ENCODE measurements around the gene STARD5. TPM values are rescaled to one million over a fixed set of nuclear protein-coding genes. Genes with fewer than 3 reads are reported as not detected.

Gene STARD5
- total and polyA plus RNA-seq, 10 donors, result 6.4 to 18.9 (median 10.9) TPM

- no peaks in the 10 kb centered on the region for H3K36me3 ChIP-seq
- intact Hi-C loops (cut with DNase I; ENCODE audit: low total_unique reads), result no loop called here
- H3K27ac ChIP-seq, result peak overlapping the region in 6 of 8 donors; percentile 30 to 88 (median 64)
- 86 to 99% (median 93%) methylated on average over 3 of the region's 3 CpGs for WGBS, 5 donors
- no peak for DNase-seq
- no peak overlapping the region for H3K4me3 ChIP-seq
- H3K4me1 ChIP-seq, result peaks cover 28 to 94% (median 62%) of the 10 kb centered on the region in 6 donors
- no peaks in the 10 kb centered on the region for H3K9me3 ChIP-seq
- no peaks in the 10 kb centered on the region for H3K27me3 ChIP-seq (replicated peaks in 1 of 7)
- TF ChIP-seq, protein P1, sequence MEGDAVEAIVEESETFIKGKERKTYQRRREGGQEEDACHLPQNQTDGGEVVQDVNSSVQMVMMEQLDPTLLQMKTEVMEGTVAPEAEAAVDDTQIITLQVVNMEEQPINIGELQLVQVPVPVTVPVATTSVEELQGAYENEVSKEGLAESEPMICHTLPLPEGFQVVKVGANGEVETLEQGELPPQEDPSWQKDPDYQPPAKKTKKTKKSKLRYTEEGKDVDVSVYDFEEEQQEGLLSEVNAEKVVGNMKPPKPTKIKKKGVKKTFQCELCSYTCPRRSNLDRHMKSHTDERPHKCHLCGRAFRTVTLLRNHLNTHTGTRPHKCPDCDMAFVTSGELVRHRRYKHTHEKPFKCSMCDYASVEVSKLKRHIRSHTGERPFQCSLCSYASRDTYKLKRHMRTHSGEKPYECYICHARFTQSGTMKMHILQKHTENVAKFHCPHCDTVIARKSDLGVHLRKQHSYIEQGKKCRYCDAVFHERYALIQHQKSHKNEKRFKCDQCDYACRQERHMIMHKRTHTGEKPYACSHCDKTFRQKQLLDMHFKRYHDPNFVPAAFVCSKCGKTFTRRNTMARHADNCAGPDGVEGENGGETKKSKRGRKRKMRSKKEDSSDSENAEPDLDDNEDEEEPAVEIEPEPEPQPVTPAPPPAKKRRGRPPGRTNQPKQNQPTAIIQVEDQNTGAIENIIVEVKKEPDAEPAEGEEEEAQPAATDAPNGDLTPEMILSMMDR (IDR thresholded peaks at IDR 0.05 in 8 of 11, conservative IDR thresholded peaks at IDR 0.05 in 3 of 11), result no peak
- no peak for TF ChIP-seq POLR2A (IDR thresholded peaks at IDR 0.05)
- TF ChIP-seq POLR2AphosphoS5 (IDR thresholded peaks at IDR 0.05), result no peak
Measured at GRCh38 chr15:81288040-81288439, 35.9 kb downstream of the STARD5 start.

- H3K4me1 ChIP-seq, result peaks cover 28 to 80% (median 49%) of the 10 kb centered on the region in 6 donors
- DNase-seq, result no peak
- no peaks in the 10 kb centered on the region for H3K27me3 ChIP-seq (replicated peaks in 1 of 7)
- peak overlapping the region in 1 of 8 donors; percentile 24 for H3K4me3 ChIP-seq
- H3K9me3 ChIP-seq, result no peaks in the 10 kb centered on the region
- intact Hi-C loops (cut with DNase I; ENCODE audit: low total_unique reads), result no loop called here
- TF ChIP-seq, protein P1 (IDR thresholded peaks at IDR 0.05 in 8 of 11, conservative IDR thresholded peaks at IDR 0.05 in 3 of 11), result peak in 1 of 11 experiments; percentile 13
- TF ChIP-seq POLR2A (IDR thresholded peaks at IDR 0.05) (no peak), POLR2AphosphoS5 (IDR thresholded peaks at IDR 0.05) (no peak)
- peak overlapping the region; percentile 58 to 88 (median 74) for H3K27ac ChIP-seq
- 7 to 26% (median 19%) methylated on average over 2 of the region's 2 CpGs for WGBS, 5 donors
- H3K36me3 ChIP-seq, result no peaks in the 10 kb centered on the region
Measured at GRCh38 chr15:81286621-81287121, 37.3 kb downstream of the STARD5 start.

- no peak for DNase-seq
- intact Hi-C loops (cut with DNase I; ENCODE audit: low total_unique reads), result no loop called here
- H3K27ac ChIP-seq, result peak overlapping the region; percentile 30 to 88 (median 74)
- TF ChIP-seq POLR2A (IDR thresholded peaks at IDR 0.05), result no peak
- TF ChIP-seq POLR2AphosphoS5 (IDR thresholded peaks at IDR 0.05), result no peak
- TF ChIP-seq, protein P1 (IDR thresholded peaks at IDR 0.05 in 8 of 11, conservative IDR thresholded peaks at IDR 0.05 in 3 of 11), result no peak
- peaks cover 22 to 71% (median 49%) of the 10 kb centered on the region in 6 donors for H3K4me1 ChIP-seq
- WGBS, 5 donors, result 83 to 90% (median 88%) methylated on average over 6 of the region's 6 CpGs
- H3K36me3 ChIP-seq, result no peaks in the 10 kb centered on the region
- no peaks in the 10 kb centered on the region for H3K27me3 ChIP-seq (replicated peaks in 1 of 7)
- H3K4me3 ChIP-seq, result no peak overlapping the region
- no peaks in the 10 kb centered on the region for H3K9me3 ChIP-seq
Measured at GRCh38 chr15:81285461-81285860, 38.5 kb downstream of the STARD5 start.

- peak overlapping the region; percentile 10 to 88 (median 74) for H3K27ac ChIP-seq
- H3K9me3 ChIP-seq, result no peaks in the 10 kb centered on the region
- H3K27me3 ChIP-seq (replicated peaks in 1 of 7), result no peaks in the 10 kb centered on the region
- intact Hi-C loops (cut with DNase I; ENCODE audit: low total_unique reads), result no loop called here
- DNase-seq, result no peak
- peaks cover 22 to 72% (median 56%) of the 10 kb centered on the region in 6 donors for H3K4me1 ChIP-seq
- H3K36me3 ChIP-seq, result no peaks in the 10 kb centered on the region
- 44 to 56% (median 54%) methylated on average over 5 of the region's 5 CpGs for WGBS, 5 donors
- no peak overlapping the region for H3K4me3 ChIP-seq
- TF ChIP-seq POLR2A (IDR thresholded peaks at IDR 0.05), result no peak
- TF ChIP-seq POLR2AphosphoS5 (IDR thresholded peaks at IDR 0.05), result peak in 1 of 3 donors; percentile 44
- TF ChIP-seq, protein P1 (IDR thresholded peaks at IDR 0.05 in 8 of 11, conservative IDR thresholded peaks at IDR 0.05 in 3 of 11), result no peak
Measured at GRCh38 chr15:81284256-81285031, 39.5 kb downstream of the STARD5 start.
